HG03460 (cell line): ENCODE results near the gene DDAH1.

Source experiments
- ATAC-seq: cut with Tn5 transposase; IDR thresholded peaks from one replicate; pipeline ENCODE4 v1.9.1; 2021; ENCODE audit not compliant: unreplicated experiment

DDAH1 gene

DNA sequence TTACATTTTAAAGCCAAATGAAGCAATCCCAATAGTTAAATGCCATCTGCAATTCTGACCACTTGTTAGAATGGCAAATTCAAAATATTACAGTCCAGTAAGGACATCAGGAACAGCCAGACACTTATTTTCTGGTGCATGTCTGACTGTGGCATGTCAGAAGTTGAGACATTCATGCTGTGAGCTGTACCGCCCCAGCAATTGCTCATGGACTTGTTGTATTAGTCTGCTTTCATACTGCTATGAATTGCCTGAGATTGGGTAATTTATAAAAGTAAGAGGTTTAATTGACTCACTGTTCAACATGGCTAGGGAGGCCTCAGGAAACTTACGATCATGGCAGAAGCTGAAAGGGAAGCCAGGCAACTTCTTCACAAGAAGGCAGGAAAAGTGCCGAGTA is 19.1 kb downstream of the DDAH1 start:
- ATAC-seq, result no peak

DNA sequence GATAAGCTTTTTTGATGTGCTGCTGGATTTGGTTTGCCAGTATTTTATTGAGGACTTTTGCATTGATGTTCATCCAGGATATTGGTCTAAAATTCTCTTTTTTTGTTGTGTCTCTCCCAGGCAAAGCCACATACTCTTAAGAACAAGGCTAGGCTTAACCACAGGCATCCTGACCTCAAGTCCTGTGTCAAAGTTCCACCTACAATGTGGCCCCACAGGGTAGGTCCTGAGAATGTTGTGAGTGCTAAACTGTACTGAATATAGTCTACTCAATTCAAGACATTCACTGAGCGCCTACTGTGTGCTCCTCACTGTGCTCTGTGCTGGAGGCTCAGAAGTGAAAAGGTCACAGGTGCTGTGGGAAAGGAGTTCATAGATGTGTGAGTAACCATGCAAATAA is 20.6 kb downstream of the DDAH1 start:
- ATAC-seq, result no peak

DNA sequence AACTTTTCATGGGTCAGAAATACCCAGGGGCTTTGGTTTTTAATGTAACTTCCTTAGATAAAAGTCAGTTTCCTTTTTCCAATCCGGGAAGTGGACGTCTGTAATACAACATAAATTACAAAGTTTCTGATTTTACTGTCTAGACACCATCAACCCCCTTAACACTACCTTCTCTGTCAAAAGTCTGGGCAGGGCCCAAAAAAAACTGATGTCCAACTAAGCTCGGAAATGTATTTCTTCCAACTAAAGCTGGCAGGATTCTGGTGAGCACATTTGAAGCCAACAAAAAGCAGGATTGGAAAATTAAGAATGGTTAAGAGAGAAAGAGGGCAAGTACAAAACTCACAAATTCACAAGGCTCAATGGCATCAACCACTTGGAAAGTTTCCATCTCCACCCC is 24.3 kb downstream of the DDAH1 start:
- no peak for ATAC-seq

DNA sequence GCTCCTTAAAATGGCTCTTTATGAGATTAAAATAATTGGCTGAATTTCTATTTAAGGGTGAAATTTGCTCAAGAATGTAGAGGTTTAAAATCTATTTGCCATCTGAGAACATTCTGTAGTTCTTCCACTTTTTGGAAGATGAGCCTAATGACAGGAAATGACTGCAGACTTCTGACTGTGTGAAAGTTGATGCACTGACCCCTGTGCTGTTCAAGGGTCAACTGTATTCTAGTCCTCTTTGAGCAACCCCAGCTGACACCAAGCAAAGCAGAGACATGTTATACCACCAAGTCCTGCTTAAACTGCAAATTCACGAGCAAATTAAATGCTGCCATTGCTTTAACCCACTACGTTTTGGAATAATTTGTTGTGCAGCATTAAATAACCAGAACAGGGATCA is 26.6 kb downstream of the DDAH1 start:
- ATAC-seq, result no peak

DNA sequence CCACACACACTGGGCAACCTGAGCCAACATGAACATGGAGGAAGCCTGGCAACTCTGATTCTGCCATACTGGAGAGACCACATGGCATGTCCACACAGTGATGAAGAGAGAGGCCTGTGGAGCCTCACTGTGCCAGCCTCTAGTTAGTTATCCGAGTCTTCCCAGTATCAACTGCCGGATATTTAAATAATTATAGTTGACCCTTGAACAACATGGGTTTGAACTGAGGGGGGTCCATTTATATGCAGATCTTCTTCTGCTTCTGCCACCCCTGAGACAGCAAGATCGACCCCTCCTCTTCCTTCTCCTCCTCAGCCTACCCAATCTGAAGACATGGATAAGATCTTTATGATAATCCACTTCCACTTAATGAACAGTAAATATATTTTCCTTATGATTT is 27.8 kb downstream of the DDAH1 start:
- no peak for ATAC-seq

DNA sequence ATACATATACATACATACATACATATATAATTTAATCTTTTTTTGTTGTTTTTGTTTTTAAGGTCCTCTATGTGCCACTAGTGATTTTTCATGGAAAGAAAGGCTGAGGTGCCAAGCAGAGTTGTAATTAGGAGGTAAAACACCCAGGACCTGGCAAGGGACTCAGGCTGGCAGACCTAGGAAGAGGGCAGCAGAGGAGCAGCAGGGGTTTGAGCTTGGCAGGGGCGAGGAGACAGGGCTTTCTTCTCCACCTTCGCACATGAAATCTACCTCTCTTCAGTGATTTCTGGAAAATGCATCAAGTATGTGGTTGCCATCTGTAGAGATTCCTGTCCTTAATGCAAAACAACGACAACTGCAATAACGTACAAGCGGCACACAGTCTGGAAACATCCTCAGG is 31.9 kb downstream of the DDAH1 start:
- no peak for ATAC-seq

DNA sequence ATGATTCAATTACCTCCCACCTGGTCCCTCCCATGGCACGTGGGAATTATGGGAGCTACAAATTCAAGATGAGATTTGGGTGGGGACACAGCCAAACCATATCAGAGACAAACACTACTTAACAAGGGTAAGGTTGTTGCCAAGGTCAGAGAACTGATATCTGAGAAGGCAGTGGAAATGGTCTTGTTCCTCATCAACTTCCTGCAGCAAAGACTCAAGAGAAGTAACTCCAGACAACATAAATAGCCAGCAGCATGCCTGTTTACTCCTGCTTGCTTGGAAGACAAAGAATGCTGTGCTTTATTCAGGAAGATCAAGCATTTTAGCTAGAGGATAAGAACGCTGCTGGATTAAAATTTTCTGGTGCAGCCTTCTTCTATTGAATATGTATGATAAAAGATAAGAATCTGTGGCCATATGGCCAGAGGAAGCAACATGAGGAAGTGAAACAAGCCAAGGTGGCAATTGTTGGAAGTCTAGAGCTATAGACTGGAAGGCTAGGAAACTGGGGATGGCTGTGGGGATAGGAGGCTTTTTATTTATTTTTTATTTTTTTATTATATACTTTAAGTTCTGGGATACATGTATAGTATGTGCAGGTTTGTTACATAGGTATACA is 36.4 kb downstream of the DDAH1 start:
- no peak for ATAC-seq

DNA sequence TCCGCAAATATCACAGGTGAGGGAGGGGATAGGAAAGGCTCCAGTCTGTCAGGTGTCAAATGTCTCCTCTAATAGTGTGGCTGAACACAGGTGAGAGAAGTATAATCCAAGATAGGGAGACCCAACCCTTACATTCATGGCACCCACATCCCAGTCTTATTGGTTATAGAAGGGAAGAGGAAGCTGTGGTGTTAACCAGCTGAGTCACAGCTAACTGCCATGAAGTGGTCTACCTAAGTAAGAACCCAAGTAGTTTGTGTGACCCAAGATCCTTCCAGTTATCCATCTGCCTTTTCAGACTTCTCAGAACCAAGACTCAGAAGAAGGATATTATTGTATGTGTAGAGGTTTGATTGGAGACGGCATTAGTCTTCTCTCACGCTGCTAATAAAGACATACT is 37.1 kb downstream of the DDAH1 start:
- ATAC-seq, result no peak

DNA sequence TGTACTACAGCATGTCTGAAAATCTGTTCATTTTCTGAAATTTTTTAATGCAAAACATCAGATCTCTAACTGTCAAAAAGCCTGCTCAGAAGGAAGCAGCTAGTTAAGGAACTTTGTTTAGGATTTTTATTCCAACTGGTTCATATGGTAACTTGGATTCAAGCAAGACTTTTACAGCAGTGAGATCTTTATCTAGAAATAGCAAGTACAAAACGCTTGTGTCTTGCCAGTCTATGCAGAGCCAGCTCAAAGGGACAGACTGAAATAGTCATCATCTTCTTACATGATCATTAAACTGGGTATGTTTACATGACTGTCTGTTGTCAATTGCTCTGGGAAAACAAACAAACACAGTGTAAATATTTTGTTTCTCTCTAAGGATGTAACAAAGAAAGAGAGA is 37.6 kb downstream of the DDAH1 start:
- no peak for ATAC-seq

DNA sequence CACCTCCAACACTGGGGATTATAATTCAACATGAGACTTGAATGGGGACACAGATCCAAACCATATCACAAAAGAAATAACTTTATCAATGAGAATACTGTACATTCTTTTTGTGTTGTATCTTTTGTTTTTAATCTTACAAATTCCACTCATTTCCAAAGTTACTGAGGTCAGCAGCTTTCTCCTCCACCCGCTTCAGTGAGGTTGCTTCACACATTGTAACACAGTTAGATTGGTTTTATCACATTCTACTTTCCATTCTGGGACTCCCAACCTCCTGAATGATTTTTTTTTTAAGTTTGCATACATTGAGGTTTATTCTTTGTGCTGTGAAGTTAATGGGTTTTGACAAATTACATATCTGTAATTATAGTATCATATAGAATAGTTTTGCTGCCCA is 43.8 kb downstream of the DDAH1 start:
- no peak for ATAC-seq

DNA sequence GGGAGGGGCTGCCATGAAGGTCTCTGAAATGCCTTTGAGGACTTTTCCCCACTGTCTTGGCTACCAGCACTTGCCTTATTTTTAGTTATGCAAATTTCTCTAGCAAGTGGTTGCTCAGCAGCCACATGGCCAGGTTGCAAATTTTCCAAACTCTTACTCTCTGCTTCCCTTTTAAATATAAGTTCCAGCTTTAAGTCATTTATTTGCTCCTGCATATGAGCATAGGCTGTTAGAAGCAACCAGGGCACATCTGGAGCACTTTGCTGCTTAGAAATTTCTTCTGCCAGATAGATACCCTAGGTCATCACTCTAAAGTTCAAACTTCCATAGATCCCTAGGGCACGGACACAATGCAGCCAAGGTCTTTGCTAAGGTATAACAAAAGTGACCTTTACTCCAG is 44.8 kb downstream of the DDAH1 start:
- no peak for ATAC-seq

DNA sequence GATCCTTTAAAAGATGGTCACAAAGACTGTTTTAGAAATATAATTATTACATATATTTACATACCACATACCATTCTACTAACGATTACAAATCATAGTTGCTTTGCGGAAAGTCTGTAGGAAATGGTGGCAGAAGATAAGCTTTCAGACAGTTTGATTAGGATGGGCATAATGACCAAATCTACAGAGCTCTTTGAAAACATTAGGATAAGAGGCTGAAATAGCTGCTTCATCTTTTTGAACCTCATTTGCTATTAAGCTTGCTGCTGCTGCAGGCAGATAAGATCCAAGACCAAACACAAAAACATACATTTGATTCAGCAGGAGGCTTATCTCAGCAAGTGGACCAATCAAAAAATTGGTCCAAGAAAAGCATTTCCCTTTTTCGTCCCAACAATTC is 47.1 kb downstream of the DDAH1 start:
- no peak for ATAC-seq

DNA sequence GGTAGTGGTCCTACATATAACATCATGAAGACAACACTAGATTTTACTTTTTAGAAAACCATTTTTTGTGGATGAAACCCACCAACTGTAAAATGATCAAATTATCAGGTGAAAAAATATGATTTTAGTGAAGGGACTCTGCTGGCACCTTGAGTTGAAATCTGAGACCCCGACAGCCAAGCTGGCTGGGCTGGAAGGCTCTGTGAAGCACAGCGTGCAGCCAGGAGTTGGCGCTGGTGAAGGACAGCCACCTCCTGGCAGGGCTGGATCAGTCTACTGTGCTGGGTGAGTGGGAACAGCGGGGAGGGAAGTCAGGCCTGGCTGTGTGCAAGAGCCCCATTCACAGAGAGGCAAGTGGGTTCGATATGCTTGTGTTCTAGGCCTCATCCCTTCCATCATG is 47.9 kb downstream of the DDAH1 start:
- no peak for ATAC-seq

DNA sequence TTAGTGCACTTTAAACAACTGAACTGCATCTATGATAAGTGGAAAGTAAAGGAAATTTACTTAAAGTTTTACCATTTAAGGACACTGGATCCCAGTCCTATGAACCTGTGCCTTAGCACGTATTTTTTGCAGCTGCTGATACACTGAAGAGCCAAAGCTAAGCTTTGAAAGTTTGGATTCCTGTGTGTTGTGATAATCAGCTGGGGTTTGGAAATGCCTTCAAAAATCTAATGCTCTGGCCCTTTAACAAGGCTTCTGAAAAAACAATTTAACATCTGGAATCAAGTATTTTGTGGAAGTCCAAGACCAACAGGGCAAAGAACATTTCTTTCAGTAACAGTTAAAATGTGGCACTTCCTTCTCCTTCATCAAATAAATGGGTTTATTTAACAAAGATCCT is 51.8 kb downstream of the DDAH1 start:
- no peak for ATAC-seq

DNA sequence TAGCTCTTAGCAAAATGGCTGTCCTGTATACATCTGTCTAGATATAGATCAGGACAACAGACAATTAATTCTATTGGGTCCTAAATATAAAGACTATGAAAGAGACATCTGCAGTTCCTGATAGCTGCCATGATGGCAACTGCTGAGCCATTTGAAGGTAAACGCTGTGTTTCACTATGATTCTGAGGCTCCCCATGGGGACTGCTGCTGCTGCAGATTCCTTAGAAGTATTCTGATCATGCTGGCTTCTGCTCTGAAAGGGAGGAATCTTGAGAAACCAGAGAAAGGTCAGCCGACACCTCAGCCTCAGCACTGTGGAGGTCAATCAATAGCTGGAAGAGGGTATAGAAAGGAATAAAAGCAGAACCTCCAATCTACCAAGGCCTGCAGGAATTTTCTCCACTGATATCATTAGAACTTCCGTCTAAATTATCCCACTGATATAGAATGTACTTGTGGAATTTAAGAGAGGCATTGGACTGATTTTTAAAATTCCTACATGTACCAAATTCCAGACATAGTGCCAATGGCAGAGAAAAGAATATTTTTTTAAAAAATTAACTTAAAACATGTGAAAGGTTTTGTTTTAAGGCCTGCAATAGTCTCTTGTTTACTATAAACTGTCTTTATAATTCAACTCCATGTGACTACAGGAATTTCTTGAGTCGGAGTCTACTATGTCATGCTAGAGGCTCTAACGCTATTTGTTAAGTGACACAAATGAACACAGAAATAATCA is 53.2 kb downstream of the DDAH1 start:
- no peak for ATAC-seq

DNA sequence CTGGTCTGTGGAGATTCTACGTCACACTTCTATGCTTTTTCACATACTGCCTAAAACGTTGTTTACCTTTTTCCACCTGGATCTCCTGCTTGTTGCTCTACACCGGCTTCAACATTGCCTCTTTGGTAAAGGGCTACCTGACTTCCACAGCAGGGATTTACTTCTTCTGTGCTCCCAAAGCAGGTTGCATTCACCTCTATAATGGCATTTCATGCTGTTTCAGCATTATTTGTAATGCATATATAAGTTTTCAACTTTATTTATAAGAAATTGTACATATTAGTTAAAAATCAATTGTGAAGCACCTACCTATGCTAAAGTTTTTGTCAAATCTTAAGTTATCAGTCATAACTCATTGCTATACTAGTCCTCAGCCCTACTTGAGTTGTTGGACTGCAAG is 55.4 kb downstream of the DDAH1 start:
- ATAC-seq, result no peak

DNA sequence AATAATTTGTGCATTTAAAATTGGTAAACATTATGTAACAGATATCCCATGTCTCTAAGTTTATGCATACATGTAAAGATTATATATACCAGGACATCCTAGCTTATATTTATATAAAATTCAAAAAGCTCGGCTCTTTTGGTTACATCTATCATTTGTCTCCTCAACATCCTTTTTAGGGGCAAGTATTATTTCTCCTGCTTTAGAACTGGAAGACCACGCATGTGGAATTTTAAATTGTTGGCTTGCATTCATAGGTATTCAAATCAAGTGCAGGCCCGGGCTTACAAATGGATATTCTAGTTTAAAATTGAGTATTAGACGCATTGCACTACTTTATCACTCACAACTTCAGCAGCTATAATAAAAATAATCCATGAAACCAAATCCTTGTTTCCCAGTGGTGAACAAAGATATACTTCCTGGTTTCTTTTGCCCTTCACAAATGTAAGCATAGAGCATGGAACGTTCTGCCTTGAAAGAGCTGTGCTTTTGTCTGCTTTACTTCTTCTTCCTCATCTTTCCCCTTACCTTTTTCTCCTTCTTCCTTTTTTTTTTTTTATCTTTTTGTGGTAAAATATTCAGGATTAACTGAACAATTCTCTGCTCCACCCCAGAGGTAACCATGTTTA is 57.1 kb downstream of the DDAH1 start:
- ATAC-seq, result no peak

DNA sequence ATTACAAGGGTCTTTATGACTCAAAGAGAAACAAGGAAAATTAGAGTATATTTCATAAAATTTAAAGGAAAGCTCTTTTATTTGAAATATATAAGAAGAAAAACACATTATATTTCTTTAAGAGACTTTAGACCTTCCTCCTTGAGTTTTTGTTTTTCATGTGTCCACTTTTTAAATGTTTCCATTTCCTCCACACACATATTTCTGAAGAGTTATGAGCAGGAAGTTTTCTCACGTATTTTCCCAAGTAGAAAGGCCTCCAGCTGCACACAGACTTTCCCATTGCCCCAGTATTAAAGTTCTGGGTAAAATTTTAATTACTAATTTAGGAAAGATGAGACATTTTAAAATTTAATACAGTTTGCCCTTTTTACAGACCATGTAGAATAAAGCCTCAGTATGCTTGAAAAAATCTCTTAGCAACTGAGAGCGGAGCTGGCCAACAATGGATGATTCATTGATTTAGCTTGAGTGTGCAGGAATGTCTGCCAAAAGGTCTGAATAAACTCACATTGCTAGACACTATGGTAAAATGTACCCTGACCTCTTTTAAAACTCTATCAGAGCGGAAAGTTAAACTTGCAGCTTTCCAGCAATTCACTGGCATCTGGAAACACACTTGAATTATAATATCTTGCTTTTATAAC is 57.9 kb downstream of the DDAH1 start:
- no peak for ATAC-seq

DNA sequence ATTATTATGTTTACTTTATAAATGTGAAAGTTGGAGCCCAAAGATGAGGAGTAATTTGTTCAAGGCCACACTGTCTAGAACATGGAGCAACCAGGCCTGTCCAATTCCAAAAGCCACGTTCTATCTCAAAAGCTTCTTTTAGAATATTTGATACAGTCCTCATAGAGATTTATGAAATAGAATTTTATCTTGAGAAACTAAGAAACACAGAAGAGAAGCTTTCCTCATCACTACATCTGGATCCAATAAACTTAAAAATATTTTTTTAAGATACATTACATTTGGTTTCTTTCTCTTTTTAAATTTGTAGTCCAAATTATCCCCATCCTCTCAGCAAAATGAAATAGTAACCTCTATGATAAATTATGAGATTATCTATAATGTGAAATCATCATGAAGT is 58.9 kb downstream of the DDAH1 start:
- ATAC-seq, result no peak

DNA sequence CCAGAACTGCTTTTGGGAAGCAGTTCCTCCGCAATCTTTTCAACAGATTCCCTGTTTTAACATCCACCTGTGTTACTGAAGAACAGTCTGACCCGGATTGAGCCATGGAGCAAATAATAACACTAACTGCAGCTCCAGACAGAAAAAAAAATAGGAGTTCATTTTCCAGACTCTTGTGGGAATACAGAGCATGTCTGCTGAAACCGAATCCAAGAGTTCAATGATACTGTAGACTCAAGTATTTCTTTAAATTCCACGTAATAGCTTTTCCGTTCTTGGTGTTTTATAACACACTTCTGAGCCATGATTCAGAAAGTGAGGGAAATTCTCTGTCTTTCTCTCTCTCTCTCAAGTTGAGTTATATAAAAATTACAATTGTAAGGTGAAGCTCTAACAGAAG is 60.6 kb downstream of the DDAH1 start:
- no peak for ATAC-seq

DNA sequence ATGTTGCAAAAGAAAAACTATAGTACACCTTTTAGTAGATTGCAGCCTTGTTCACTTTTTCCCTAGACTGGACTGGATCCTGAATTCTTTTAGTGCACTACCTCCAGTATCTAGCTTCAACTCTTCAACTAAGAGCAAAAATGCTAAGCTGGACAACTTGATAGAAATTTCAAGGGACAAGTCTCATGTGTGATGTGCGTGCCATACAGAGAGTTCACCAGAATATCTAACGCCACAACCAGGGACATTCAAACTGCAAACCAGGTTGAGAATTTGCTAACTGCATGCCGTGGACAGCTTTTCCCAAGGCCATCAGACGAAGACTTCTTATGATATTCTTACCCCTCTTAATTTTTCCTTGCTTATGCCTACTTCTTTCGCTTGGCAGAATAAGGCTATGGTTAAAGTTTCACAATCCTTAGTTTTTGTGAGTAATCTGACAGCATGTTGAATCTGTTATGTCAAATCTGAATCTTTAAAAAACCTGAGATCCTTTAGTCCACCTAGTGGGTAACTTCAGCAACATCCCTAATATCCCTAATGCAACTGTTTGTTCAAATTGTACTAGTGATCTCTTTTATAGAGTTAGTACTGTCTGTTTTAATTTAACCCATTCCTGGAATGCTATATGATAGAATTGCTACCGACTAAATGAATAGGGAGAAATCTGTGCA is 66.4 kb downstream of the DDAH1 start:
- no peak for ATAC-seq
